ENCODE measurements around the gene ZBTB20.
"Not testable (repeated sequence)": the region's sequence is repeated elsewhere in the genome, so short reads cannot be mapped to it uniquely, and the experiment has no call there.

Gene ZBTB20

DNA sequence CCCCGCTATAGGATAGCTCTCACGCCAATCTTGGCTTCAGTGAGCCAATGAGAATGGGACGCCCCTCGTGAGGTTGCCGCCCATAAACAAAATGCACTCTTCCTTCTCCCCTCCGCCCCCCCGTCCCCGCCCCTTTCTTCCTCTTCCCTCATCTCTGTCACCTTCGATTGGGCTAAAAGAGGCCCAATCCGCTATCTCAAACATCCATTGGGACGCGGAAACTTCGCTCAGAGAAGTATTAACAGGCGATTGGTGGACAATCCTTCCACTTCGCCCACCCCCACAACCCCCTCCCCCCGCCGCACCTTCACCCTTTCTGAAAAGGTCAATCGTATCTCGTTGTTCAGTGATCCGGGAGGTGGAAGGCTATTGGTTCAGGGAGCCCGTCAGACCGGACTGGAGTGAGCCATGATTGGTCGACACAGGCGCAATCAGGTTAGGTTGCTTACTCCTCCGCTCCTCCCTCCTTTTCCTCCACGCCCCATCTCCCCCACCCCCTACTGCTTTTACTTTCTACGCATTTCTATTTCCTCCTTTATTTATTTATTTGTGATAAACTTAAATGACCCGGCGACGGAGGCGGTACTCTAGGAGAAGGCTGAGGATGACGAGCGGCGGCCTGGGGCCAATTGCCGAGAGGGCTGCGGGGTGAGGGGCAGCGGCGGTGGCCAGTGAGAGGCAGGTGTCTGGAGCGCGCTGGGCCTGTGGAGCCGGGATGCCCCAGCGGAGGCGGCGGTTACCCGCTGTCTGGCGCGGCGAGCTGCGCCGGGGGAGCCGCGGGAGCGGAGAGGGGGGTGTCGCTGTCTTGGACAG lies 447 bp upstream of the ZBTB20 start:
- DNase-seq, result peak; percentile 89

GRCh38 chr3:115146032-115146417 lies 1.1 kb downstream of the ZBTB20 start:
- peak; percentile 21 for DNase-seq

GRCh38 chr3:115141033-115141757 lies 5.9 kb downstream of the ZBTB20 start:
- DNase-seq, result no peak

- DNase-seq, result no peak
These were observed 8.0 kb downstream of the ZBTB20 start for GRCh38 chr3:115139072-115139471.

DNA sequence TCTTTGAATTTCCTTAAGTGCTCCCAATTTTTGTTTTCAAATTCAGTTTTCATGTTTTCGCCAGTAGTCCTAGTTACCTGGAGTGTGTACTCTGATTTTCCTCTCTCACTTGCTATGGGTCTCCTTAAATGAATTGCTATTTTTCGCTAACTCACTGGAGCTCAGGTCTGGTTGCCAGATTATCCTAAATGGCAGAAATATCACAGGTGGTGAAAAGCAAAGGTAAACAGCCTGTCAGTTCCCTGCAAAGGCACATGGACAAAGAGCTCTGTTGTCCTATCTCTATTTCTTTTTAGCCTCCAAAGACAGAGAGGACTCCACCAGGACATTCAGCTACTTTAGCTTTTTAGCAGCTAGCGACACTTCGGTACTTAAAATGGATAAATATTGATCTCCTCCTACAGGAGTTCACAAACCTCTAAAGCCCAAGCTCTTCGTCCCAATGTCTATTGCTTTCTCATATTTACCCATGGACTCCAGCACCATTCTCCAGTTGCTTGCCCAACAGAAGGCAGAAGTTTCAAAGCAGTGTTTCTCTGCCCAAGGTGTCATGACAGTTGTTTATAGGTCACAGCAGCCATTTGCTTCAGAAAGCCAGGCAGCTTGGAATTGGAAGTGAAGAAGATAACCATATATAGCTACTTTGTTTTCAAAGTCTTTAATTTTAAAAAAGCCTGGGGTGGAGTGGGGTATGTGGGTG lies 12.3 kb downstream of the ZBTB20 start:
- DNase-seq, result no peak

GRCh38 chr3:115127208-115127607 lies 19.9 kb downstream of the ZBTB20 start:
- DNase-seq, result no peak

DNA sequence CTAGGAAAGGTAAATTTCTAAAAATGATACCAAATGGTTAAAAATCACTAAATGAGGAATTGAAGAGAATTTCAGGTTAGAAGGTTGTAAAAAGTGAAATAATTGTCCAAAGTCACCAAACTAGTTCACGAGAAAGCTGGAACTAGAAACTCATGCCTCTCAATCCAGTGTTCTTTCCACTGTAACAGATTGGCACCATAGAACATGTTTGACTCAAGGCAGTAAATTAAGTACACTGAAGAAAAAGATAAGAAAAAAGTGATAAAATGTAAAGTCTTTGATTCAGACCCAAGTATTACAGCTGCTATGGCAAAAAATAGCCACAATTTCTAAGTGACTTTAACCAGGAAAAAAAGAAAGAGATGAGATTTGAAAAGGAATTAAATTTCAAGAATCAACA lies 26.5 kb downstream of the ZBTB20 start:
- no peak for DNase-seq

- DNase-seq, result no peak
These were observed 33.7 kb downstream of the ZBTB20 start for GRCh38 chr3:115113367-115113766.

GRCh38 chr3:115111632-115112031 lies 35.5 kb downstream of the ZBTB20 start:
- DNase-seq, result no peak

- DNase-seq, result no peak
These were observed 36.3 kb downstream of the ZBTB20 start for GRCh38 chr3:115110830-115111229.

DNA sequence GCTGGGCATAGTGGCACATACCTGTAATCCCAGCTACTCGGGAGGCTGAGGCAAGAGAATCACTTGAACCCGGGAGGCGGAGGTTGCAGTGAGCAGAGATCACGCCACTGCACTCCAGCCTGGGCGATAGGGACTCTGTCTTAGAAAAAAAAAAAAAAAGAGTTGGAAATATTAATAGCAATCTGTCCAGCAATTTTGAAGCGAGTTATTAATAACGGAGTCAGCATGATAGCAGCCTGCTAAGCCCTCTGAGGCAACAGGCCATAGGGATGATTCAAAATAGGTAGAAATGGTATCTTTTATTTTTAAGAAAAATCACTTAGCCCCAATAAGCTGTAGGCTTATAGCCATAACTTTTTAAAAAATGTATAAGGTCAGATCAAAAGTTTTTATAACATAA lies 37.0 kb downstream of the ZBTB20 start:
- DNase-seq, result not testable (repeated sequence)

GRCh38 chr3:115108614-115109013 lies 38.5 kb downstream of the ZBTB20 start:
- DNase-seq, result no peak

GRCh38 chr3:115102046-115102445 lies 45.0 kb downstream of the ZBTB20 start:
- no peak for DNase-seq

DNA sequence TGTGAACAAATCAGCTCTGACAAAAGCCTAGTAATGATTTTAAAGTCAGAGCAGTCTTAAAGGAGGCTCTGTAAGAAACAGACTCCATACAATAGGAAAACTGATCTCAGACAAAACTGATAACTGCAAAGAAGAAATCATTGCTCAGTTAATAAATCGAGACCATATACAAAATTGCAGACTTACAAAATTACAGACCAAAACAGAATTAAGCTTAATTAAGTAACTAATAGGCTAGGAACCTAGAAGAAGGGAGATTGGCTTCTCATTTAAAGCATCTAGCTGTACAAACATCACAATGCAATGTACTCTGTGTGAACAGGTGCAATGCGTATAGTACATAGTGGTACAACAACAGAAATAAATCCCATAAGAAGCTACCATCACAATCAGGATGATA lies 46.3 kb downstream of the ZBTB20 start:
- DNase-seq, result no peak

DNA sequence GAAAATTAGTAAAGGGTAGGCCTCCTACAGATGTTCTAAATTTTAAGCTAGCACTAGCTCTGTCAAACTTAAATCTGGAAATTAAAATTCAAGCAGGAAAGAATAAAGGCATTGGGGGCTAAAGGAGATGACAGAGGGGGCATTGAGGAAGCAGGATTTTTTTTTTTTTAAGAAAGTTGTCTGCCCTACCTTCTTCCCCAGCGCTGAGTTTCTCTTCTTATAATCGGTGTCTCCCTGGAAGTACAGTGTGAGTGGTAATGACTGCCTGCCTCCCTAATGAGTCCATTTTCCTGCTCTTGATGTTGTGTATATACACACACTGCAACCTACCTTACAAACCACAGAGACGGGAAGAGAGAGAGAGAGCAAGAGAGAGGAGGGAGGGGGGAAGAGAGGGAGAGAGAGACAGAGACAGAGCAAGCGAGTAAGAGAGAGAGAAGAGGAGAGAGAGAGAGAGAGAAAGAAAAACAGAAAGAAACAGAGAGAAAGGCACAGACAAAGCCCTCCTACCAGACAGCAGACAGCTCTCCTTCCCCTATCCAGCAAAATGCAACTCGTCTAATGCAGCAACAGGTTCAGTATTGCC lies 47.0 kb downstream of the ZBTB20 start:
- no peak for DNase-seq

DNA sequence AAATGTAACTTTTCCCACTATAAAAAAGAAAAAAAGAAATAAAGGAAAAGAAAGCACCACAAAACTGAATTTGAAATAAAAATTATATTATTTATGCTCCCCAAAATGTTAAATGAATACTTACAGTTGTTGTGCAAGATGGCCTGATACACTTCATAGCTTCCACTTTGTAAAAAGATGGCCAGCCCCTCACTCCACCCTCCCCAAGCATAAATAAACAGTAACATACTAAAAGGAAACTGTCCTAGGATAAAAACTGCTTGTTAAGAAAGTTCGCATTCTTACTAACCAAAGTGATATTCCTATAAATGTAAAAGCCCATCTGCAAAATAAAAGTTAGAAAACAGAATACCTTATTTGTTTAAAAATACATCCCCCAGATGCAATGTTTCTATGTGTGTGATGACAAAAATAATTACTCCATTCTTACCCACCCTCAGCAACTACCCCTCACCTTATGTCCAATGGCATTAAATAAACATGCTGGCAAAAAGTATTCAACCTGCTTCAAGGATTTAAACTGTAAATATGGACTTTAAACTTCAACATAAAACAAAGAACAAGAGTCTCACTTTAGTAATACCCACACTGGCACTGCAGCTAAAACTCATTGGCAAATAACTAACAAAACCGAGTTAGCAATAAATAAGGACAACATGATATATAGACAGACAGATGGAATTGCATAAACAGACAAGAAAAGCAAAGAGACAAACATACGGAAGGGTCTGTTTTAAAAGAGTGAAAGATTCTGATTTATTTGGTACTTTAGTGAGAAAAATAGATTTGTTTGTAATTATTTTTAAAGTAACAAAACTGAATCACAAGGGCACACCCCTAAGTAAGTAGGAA lies 47.7 kb downstream of the ZBTB20 start:
- no peak for DNase-seq

DNA sequence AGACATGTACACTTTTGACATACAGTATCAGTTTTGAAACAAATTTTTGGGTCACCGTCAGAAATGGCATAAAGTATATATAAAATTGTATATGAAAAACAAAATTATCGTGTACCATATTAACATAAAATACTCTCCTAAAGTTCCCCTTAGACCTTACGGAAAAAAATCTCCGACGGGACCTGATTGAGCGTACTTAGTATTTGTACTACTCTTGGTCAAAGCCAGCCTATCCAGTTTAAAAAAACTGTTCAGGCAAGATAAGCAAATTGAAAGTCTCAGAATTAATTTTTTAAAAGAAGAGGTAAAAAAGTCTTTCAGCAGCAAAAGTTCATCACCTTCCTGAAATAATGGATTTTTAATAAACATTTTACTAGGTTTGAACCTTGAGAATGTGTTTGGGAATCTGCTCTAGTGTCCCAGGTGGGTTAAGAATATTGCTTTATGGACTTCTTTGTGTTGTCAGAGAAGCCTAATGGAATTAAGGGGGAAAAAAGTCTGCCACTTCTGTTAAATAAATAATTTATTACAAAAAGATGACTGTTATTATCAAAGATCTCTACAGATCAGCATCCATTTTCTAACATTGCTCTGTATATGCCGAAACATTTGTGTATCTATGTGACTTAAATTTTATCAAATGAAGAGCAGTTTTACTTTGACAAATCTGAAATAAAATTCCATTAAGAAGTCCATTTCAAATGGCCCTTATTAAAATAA lies 48.6 kb downstream of the ZBTB20 start:
- no peak for DNase-seq

GRCh38 chr3:115095236-115095635 lies 51.9 kb downstream of the ZBTB20 start:
- no peak for DNase-seq

DNA sequence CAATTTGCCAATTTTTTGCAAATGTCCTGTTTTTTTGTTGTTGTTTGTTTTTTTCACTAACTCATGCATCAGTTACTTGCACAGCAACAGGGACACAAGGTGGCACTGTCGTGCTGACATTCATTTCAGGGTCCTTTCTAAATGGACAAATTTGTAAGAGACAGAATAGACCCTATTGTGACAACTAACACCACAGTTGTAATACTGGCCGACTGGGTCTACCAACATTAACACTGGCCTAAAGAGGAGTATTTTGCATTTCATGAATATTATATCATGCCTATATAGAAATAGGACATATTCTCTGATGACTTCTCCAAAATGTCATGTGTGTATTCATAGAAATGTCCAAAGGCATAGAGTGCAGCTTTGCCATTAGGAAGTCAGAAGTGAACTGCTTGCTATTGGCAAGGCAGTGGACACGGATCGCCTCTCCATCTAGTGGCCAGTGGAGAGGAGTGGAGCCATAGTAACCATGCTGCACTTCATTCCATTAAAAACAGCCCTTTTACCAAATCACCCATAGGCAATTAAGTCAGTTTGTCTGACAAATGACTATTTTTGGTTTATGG lies 54.8 kb downstream of the ZBTB20 start:
- peak; percentile 42 for DNase-seq

GRCh38 chr3:115090712-115091111 lies 56.4 kb downstream of the ZBTB20 start:
- no peak for DNase-seq

- no peak for DNase-seq
These were observed 57.6 kb downstream of the ZBTB20 start for GRCh38 chr3:115089481-115089880.
